CD4-positive, alpha-beta T cell treated with Interleukin-21 for 1 hour (primary cell): Measurements from ENCODE around the gene ANO9.
A peak's percentile ranks its signal among the peaks of the same experiment; 100 is the strongest.
"Not testable (repeated sequence)": the region's sequence is repeated elsewhere in the genome, so short reads cannot be mapped to it uniquely, and the experiment has no call there.

Source experiments
- DNase-seq: peaks from one replicate; pipeline ENCODE4 v3.0.0-alpha.2; 2020

ANO9 gene

GRCh38 chr11:398826-399225 lies 43.0 kb downstream of the ANO9 start:
- no peak for DNase-seq

GRCh38 chr11:396948-397548 lies 44.8 kb downstream of the ANO9 start:
- DNase-seq, result peak; percentile 61

- peak; percentile 35 for DNase-seq
Observed at GRCh38 chr11:396511-396947, 45.3 kb downstream of the ANO9 start.

GRCh38 chr11:395866-396265 lies 45.9 kb downstream of the ANO9 start:
- no peak for DNase-seq

GRCh38 chr11:394858-395655 lies 46.8 kb downstream of the ANO9 start:
- DNase-seq, result no peak

GRCh38 chr11:394034-394857 lies 47.6 kb downstream of the ANO9 start, which contains the start of gene PKP3:
Gene PKP3, plus strand, starts transcription at chr11:394209. Its CDS starts 84 bp downstream, at chr11:394293.
- no peak for DNase-seq

GRCh38 chr11:393219-394033 lies 48.4 kb downstream of the ANO9 start:
- DNase-seq, result no peak

GRCh38 chr11:392102-392777 lies 49.6 kb downstream of the ANO9 start:
- DNase-seq, result no peak

GRCh38 chr11:391117-392017 lies 50.4 kb downstream of the ANO9 start:
- no peak for DNase-seq

GRCh38 chr11:390175-390574 lies 51.6 kb downstream of the ANO9 start:
- DNase-seq, result no peak

- not testable (repeated sequence) for DNase-seq
Observed at GRCh38 chr11:389369-389768, 52.4 kb downstream of the ANO9 start.

- DNase-seq, result no peak
Observed at GRCh38 chr11:387193-387793, 54.5 kb downstream of the ANO9 start.

- no peak for DNase-seq
Observed at GRCh38 chr11:386483-386882, 55.3 kb downstream of the ANO9 start.

GRCh38 chr11:385594-386351 lies 56.0 kb downstream of the ANO9 start:
- no peak for DNase-seq

- no peak for DNase-seq
Observed at GRCh38 chr11:384511-384910, 57.3 kb downstream of the ANO9 start.

GRCh38 chr11:383431-383830 lies 58.4 kb downstream of the ANO9 start:
- no peak for DNase-seq

- DNase-seq, result no peak
Observed at GRCh38 chr11:382081-382629, 59.7 kb downstream of the ANO9 start.

GRCh38 chr11:381501-382072 lies 60.2 kb downstream of the ANO9 start:
- no peak for DNase-seq

GRCh38 chr11:380996-381395 lies 60.8 kb downstream of the ANO9 start:
- no peak for DNase-seq
